GM12864 (cell line): ENCODE results near the gene ANKH.

ENCODE experiments used
- DNase-seq: peaks from one replicate; pipeline ENCODE4 v3.0.0-alpha.2; 2011; ENCODE audit warnings: low read depth
- H3K4me3 ChIP-seq: 2 replicates; pipeline ENCODE4 v1.5.1; 2011; ENCODE audit warnings: mild to moderate bottlenecking, low read depth, low read length, control low read depth
- TF ChIP-seq, protein P1 (sequence below): IDR thresholded peaks from 2 replicates; pipeline ENCODE4 v1.5.1; 2011; ENCODE audit warnings: low read depth, mild to moderate bottlenecking, moderate library complexity, low read length, control low read depth, inconsistent platforms; ENCODE audit errors: missing control alignments

ANKH gene

DNA sequence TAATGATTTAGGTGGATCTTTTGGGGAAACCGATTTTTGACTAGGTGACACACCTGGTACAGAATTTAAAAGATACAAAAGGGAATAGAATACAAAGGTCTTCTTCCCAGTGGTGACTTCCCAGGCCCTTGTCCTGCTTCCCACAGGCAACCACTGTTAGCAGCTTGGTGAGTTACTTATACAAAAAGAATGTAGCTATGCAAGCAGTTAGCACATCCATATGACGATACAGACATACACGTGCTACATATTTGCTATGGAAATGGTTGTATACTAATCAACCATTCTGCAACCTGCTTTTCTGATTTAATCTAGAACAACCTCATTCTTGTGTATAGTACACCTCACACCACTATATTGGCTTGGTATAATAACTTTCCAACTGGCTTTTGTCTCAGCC lies 156.1 kb downstream of the ANKH start:
- DNase-seq: no peak
- TF ChIP-seq, protein P1, sequence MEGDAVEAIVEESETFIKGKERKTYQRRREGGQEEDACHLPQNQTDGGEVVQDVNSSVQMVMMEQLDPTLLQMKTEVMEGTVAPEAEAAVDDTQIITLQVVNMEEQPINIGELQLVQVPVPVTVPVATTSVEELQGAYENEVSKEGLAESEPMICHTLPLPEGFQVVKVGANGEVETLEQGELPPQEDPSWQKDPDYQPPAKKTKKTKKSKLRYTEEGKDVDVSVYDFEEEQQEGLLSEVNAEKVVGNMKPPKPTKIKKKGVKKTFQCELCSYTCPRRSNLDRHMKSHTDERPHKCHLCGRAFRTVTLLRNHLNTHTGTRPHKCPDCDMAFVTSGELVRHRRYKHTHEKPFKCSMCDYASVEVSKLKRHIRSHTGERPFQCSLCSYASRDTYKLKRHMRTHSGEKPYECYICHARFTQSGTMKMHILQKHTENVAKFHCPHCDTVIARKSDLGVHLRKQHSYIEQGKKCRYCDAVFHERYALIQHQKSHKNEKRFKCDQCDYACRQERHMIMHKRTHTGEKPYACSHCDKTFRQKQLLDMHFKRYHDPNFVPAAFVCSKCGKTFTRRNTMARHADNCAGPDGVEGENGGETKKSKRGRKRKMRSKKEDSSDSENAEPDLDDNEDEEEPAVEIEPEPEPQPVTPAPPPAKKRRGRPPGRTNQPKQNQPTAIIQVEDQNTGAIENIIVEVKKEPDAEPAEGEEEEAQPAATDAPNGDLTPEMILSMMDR: no peak
- H3K4me3 ChIP-seq: no peak overlapping the region

DNA sequence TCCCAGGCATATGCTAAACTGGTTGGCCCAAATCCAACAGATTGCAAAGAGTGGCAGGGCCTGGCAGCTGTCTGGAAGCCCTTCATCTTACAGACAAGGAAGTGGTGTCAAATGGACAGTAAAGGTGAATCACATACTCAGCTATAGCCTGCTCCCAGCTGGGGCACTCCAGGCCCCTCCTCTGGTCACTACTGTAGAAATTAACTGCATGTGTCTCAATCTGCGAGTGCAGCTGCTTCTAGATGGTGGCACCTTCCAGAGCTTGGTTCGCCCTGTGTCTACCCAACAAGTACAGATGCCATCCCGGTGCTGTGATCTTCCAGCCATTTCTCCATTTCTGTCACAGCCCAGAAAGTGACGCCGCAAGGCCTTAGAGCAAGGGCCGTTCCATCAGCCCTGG lies 156.9 kb downstream of the ANKH start:
- TF ChIP-seq, protein P1: no peak
- DNase-seq: no peak
- no peak overlapping the region for H3K4me3 ChIP-seq

DNA sequence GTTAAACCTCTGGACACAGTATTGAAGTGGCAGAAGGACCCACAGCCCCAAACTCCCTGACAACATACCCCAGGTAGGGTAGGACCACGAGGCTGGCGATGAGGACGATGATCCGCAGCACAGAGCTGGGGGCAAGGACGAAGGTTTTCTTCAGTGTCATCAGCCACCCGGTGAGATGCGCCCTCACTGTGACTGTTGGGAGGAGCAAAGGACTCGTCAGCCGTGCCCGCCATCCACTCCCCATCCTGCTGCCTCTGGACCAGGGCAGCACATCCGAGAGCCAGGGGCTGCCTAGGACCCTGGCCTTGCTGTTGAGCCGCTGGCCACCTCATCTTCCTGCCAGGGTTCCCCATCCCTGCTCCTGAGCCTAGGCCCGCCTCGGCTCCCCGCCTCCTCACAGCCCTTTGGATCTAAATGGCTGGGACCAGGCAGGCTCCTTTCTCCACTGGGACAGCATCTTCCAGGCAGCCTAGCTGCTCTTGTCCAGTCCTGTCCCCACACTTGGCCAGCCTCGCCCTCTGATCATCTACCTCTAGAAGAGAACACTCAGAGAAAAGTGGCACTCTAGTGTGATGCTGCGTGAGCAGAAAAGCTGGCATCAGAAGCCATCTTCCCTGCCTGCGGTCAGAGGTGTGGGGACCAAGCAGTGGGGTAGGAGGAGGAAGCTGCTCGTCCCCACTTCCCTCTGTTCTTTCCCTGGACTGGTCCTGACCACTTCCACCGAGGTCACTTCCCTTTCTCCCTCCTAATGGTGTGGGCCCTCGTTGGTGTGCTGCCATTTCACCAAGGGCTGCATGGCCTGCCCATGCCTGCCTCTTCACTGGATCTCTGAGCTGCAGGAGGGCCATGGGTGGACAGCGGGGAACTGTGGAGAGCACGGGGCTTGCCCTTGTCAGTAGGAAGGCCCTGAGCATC lies 157.8 kb downstream of the ANKH start:
- H3K4me3 ChIP-seq: no peak overlapping the region
- DNase-seq: no peak
- TF ChIP-seq, protein P1: no peak

DNA sequence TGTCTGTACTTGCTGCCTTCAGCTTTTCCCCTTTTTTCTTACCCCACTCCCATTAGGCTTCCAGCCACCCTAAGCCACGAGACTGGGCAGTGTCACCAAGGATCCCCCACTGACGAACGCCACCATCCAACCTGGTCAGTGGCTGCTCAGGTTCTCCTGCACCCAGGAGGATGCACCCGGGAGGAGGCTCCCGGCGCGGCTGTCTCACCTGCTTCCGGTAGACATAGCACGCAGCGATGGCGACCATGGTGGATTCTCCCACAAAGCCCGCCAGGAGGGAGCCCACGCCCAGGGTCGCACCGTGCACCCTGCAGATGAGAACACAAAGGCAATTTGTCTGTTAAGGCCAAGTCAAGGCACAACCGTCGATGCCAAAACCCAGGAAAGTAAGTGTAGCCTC lies 158.9 kb downstream of the ANKH start:
- TF ChIP-seq, protein P1: no peak

DNA sequence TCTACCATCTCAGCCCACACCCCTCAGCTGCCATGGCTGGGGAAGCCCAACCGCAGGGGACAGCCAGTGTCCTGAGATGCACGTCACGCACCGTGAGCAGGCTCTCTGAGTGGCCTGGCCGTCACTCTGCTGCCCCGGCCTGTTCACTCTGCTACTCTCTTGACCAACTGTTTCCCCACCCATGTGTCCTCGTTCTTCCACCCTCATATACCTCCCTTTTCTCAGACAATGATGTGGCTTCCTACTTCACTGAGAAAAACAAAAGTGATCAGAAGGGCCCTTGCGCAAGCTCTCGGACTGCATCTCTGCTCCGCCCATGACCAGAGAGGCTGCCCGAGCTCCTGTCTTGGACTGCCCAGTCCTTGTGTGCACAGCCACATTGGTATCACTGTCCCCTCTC lies 159.4 kb downstream of the ANKH start:
- no peak overlapping the region for H3K4me3 ChIP-seq
- TF ChIP-seq, protein P1: no peak
- no peak for DNase-seq

More for the DNA sequence above, 158.9 kb downstream of the ANKH start:
- no peak overlapping the region for H3K4me3 ChIP-seq
- DNase-seq: no peak

DNA sequence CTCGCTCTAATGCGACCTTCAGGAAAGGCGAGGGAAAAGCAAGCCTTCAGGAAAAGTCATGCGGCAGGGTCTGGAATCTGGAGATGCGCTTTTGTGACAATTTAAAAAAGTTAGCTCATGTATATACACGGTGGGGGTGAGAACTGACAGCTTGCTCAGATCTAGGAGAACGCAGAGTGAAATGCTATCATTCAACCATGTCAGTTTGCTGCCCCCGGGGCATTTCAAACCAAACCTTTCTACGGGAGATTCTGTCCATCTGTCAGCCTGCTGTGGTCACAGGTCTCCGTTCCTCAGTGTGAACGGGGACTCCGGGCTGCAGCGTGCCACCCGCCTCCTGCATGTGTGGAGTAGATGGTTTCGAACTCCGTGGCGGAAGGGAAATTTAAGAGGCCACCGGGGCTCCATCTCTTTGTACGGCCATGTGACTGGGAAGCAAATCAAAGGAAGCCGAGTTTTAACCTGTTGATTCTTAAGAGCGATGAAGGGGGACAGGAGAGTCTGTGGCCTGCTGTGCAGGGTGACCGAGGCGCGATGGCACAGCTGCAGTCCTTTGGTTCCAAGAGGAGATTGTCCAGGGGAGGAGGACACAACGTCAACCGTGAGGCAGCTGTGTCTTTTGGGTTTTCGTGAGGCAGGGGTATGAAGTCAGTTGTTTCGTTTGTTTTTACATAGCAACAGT lies 161.1 kb downstream of the ANKH start:
- TF ChIP-seq, protein P1: no peak
- no peak overlapping the region for H3K4me3 ChIP-seq
- DNase-seq: no peak
